Raji (cell line): ENCODE measurements around the gene TADA3.
A peak's percentile ranks its signal among the peaks of the same experiment; 100 is the strongest.

Source experiments
- POLR2A ChIP-seq: IDR thresholded peaks from 2 replicates; pipeline ENCODE4 v1.6.1; 2011; ENCODE audit warnings: low read depth, low read length, control low read depth; ENCODE audit not compliant: insufficient read depth

TADA3 gene

GRCh38 chr3:9779721-9780457 lies 12.4 kb downstream of the TADA3 start:
- 0 out of 2 replicates have a peak, but pooled peaks have one; percentile 26 for TF ChIP-seq POLR2A

- TF ChIP-seq POLR2A, result no peak
Observed at GRCh38 chr3:9779075-9779593, 13.1 kb downstream of the TADA3 start.

- TF ChIP-seq POLR2A, result no peak
Observed at GRCh38 chr3:9778143-9779074, 13.9 kb downstream of the TADA3 start.

- no peak for TF ChIP-seq POLR2A
Observed at GRCh38 chr3:9777694-9778021, 14.6 kb downstream of the TADA3 start.

GRCh38 chr3:9776896-9777693 lies 15.2 kb downstream of the TADA3 start:
- TF ChIP-seq POLR2A, result no peak

DNA sequence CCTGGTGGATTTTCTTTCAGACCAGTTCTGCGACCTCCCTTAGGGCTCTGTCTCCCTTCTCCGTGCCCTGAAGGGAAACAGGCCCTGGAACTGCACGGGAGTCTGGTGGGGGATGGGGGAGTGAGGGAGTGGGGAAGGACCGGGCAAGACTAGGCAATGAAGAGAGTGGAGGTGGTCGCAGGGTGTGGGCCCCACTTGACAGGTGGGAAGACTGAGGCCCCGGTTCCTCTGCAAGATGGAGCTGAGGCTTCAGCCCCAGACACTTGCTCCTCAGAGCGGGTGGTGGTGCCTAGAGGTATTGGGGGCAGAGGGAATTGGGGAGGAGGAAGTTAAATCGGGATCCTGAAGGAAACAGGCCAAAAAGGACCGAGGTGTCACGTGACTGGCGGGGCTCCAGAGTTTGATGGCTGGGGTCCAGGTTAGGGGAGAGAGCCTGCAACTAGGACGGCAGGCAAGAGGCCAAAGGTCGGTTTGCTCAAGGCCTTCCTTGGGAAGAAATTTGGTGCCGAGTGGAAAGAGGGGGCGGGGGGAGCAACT lies 21.9 kb downstream of the TADA3 start:
- no peak for TF ChIP-seq POLR2A

GRCh38 chr3:9769426-9770275 lies 22.6 kb downstream of the TADA3 start, which contains the start of gene CAMK1:
Gene CAMK1 (minus strand): TSS chr3:9769947. CDS start chr3:9767749, 2,198 bp downstream.
- no peak for TF ChIP-seq POLR2A

DNA sequence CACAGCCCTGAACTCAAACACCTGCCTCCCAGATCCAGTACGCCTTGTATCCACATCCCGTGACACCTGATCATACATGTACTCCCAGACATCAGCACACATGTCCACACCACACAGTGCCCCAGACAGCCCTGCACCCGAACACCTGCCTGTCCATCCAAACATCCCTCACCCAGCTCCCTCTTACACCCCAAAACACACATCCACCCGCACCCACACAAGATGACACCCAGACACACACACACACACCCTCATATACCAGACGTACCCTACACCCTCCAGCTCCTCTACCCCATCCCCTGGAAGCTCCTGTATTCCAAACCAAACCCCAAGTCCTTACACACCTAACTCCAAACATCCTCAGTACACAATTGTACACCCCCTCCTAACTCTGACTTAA lies 23.3 kb downstream of the TADA3 start:
- 0 out of 2 replicates have a peak, but pooled peaks have one; percentile 21 for TF ChIP-seq POLR2A

DNA sequence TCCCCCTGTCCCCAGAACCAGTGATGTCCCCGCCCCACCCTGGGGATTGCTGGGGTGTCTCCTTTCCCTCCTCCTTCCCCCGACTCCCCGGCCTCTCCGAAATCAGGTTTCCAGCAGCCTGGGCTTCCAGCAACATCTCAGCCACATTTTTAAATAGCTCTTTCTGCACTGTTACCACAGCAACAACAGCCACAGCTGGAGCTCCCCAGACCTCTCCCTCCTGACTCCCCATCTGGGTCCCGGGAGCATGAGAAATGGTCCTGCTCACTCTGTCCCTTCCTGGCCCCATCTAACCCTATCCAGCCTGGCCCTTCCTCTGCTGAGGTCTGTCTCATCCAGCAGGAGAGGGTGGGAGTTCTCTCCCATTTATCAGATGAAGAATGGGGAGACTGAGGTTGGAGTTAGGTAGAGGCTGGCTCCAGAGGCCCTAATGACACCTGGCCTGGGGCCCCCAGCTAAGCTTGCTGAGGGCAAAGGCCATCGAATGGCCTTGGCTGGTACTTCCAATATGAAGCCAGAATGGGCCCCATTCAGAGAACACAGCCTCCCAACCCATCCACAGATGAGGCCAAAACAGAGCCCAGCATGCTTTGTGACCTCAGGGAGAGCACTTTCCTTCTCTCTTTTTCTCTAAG lies 24.0 kb downstream of the TADA3 start:
- TF ChIP-seq POLR2A, result no peak; the same call in 1 of the 2 replicates

GRCh38 chr3:9767418-9767817 lies 24.9 kb downstream of the TADA3 start:
- TF ChIP-seq POLR2A, result 0 out of 2 replicates have a peak, but pooled peaks have one; percentile 17

DNA sequence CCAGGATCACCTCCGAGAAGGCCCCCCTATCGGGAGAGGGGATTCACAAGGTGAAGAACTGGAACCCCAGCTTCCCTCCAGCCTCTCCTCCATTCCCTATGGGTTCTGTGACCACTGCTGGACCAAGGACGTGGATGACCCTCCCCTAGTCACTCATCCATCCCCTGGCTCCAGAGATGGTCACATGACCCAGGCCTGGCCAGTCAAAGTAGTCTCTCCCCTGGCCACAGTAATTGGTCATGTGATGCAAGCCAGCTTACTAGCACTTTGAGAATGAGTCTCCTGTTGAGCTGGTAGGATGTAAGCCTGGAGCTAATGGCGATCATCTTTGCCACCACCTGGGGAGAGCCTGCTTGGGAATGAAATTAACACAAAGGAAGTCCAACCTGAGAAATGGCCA lies 26.4 kb downstream of the TADA3 start:
- no peak for TF ChIP-seq POLR2A

DNA sequence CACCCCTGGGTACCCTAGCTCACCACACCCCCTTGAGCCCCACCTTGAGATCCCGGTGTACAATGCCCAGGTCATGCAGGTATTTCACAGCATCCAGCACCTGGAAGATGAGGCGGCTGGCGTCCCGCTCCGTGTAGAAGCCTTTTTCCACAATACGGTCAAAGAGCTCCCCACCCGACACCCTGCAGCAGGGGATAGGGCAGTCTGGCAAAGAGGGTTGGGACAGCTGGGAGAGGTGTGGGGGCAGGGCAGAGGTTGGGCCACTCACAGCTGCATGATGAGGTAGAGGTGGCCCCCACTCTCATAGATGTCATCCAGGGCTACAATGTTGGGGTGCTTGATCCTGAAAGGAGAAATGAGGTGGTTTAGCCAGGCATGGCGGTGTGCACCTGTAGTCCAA lies 29.4 kb downstream of the TADA3 start:
- no peak for TF ChIP-seq POLR2A

DNA sequence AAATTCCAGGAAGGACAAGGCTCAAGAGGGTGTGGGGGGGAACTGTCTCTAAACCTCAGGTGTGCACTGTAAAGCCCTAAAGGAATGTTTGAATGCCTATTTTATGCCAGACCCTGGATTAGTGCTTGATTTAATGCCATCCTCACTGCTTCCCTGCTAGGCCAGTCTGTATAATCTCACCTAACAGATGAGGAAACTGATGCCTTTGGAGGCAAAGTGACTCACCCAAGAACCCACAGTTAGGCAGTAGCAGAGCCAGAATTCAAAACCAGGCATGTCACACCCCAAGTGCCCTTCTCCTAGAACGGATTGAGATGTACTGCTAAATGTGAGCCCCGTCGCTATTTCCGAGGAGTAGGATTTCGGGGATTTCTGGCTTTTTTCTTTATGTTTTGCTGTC lies 30.4 kb downstream of the TADA3 start:
- no peak for TF ChIP-seq POLR2A
